ENCODE data around the gene PRKAR1B. TPM values are rescaled to one million over a fixed set of nuclear protein-coding genes. Genes with fewer than 3 reads are reported as not detected.
A peak's percentile ranks its signal among the peaks of the same experiment; 100 is the strongest.

Gene PRKAR1B
- total and polyA plus RNA-seq, 7 experiments from 2014 or later = 16.1 to 51.4 (median 28.7) TPM

DNA sequence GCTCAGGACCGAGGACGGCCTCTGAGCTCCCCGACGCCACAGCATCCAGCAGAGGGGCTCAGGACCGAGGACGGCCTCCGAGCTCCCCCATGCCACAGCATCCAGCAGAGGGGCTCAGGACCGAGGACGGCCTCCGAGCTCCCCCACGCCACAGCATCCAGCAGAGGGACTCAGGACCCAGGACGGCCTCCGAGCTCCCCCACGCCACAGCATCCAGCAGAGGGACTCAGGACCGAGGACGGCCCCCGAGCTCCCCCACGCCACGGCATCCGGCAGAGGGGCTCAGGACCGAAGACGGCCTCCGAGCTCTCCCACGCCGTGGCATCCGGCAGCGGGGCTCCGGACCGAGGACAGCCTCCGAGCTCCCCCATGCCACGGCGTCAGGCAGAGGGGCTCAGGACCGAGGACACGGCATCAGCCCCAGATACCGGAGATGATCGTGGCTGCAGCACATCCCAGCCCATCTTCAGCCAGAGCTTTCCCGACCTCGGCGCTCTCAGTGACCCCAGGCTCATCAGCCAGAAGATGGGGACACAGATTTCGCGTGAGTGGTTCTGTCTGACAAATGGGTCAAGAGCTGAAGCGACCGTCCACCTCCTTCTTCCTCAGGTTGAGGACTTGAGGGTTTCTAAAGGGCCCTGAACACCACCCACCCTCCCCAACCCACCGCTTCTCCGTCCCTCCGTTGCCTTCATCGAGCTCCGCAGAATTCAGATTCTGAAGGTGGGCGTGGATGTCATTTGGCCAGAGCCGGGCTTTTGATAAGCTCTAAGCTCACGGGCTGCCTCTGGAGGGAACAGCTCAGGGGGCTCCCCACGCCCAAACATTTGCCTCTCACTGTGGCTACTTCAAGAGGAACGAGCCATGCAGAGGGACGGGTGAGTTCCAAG is 56.3 kb downstream of the PRKAR1B start:
- Histone ChIP-seq H3K9me3 (ENCODE audit: control insufficient read depth in 2 of 3, low read length in 3 of 3) (no peaks in the 10 kb centered on the region), H3K4me1 (ENCODE audit: control insufficient read depth in 2 of 2, insufficient read depth in 2 of 2, low read length in 2 of 2) (peaks cover 0 to 9% of the 10 kb centered on the region in 2 donors), H3K36me3 (ENCODE audit: control insufficient read depth in 2 of 3, insufficient read depth in 3 of 3, low read length in 3 of 3) (peaks cover 0 to 8% (median 0%) of the 10 kb centered on the region in 3 experiments), H3K27me3 (ENCODE audit: control insufficient read depth in 2 of 2, insufficient read depth in 2 of 2, low read length in 2 of 2) (no peaks in the 10 kb centered on the region), H3K27ac (ENCODE audit: low read depth, low read length) (no peak overlapping the region), H3K4me3 (ENCODE audit: low read length) (no peak overlapping the region)
- Mint-ChIP-seq H3K27ac (no peak overlapping the region), H3K4me1 (peaks cover 0 to 15% (median 0%) of the 10 kb centered on the region in 7 donors), H3K4me3 (no peak overlapping the region), H3K9me3 (peaks cover 0 to 12% (median 3%) of the 10 kb centered on the region in 11 donors), H3K27me3 (no peaks in the 10 kb centered on the region), H3K36me3 (peaks cover 10 to 27% (median 16%) of the 10 kb centered on the region in 5 donors)
- intact Hi-C loops (cut with micrococcal nuclease) = no loop called here
- ATAC-seq (no peak), DNase-seq (no peak)
- ChIA-PET CTCF (interaction anchor here (0.7 to 1.7 kb wide), 4 partner anchors 23 to 349 kb away, joined by 3 read pairs; no protein-coding TSS in a partner anchor), POLR2A (interaction anchor here (1.1 kb wide), 1 partner anchor 87 kb away, joined by 3 read pairs; no protein-coding TSS in a partner anchor)

DNA sequence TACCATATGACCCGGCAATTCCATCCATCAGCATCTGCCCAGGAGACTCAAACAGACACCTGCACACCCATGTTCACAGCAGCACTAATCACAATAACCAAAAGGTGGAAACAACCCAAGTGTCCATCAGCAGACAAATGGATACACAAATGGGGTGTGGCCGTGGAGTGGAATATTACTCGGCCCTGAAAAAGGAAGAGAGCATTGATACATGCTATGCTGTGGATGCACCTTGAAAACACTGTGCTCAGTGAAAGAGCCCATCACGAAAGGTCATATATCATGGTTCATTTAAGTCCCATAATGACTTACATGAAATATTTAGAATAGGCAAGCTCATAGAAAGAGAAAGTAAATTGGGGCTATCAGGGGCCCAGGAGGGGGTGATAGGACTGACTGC is 58.1 kb downstream of the PRKAR1B start:
- H3K36me3 ChIP-seq (ENCODE audit: control insufficient read depth in 2 of 3, insufficient read depth in 3 of 3, low read length in 3 of 3) = peaks cover 0 to 5% (median 0%) of the 10 kb centered on the region in 3 experiments
- intact Hi-C loops (cut with micrococcal nuclease) = loop anchor here in 1 of 2 donors (1.0 to 5.0 kb wide), 4 partner anchors 50 to 337 kb away; no protein-coding TSS in a partner anchor
- CTCF ChIA-PET = interaction anchor here (0.6 to 1.4 kb wide), 3 partner anchors 12 to 347 kb away, joined by 4 to 8 read pairs (median 7); no protein-coding TSS in a partner anchor

DNA sequence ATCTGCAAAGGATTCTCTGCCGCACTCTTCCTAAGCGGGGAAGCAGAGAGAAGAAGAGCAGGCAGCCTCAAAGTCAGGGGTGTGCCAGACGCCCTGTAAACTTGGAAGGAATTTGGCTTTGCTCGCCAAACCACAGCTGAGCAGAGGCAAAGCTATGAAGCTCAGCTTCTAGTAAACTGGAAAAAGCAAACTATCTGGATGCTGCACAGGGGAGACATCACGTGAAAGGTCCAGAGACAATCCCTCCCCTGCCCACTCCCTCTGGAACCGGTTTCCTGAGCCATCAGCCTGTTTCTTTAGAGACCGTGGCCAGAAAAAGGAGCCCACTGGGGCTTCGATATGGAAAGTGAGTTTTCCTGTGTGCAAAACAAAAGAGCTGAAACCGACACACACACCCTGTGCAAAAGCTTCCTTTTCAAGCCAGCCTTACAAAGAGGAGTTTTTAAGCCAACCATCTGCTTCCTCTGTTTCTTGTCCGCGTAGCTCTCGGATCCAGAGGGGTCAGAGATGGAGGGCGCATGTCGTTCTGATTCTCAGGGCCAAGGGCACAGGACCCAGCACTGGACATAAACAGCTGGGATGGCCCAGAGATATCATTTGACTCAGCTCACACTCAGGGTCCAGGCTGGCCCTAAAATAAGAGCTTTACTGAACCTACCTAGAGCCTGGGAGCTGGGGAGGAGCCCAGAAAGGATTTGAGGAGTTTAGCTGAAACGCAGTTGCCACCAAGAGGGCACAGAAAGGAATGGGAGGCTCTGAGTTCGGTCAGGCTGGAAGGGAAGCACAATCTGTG is 58.7 kb downstream of the PRKAR1B start:
- POLR2A ChIA-PET = interaction anchor here (0.7 to 1.9 kb wide), 12 partner anchors 11 to 306 kb away, joined by 3 to 17 read pairs (median 3); partner anchors contain the start of genes DNAAF5, PRKAR1B and SUN1

More for the DNA sequence above, 58.1 kb downstream of the PRKAR1B start:
- POLR2A ChIA-PET = interaction anchor here (0.7 to 1.9 kb wide), 11 partner anchors 10 to 307 kb away, joined by 3 to 17 read pairs (median 3); partner anchors contain the start of genes DNAAF5, PRKAR1B and SUN1
- peak overlapping the region; percentile 61 for H3K27ac ChIP-seq (ENCODE audit: low read depth, low read length)
- peaks cover 0 to 9% of the 10 kb centered on the region in 2 donors for H3K4me1 ChIP-seq (ENCODE audit: control insufficient read depth in 2 of 2, insufficient read depth in 2 of 2, low read length in 2 of 2)
- no peak overlapping the region for H3K4me3 Mint-ChIP-seq
- H3K27ac Mint-ChIP-seq = no peak overlapping the region
- peaks cover 0 to 6% (median 0%) of the 10 kb centered on the region in 7 donors for H3K4me1 Mint-ChIP-seq
- H3K4me3 ChIP-seq (ENCODE audit: low read length) = no peak overlapping the region
- DNase-seq (no peak), ATAC-seq (no peak)
- H3K36me3 Mint-ChIP-seq = peaks cover 4 to 14% (median 11%) of the 10 kb centered on the region in 5 donors
- no peaks in the 10 kb centered on the region for H3K27me3 ChIP-seq (ENCODE audit: control insufficient read depth in 2 of 2, insufficient read depth in 2 of 2, low read length in 2 of 2)
- H3K9me3 Mint-ChIP-seq = peaks cover 0 to 6% (median 3%) of the 10 kb centered on the region in 11 donors
- no peaks in the 10 kb centered on the region for H3K9me3 ChIP-seq (ENCODE audit: control insufficient read depth in 2 of 3, low read length in 3 of 3)
- H3K27me3 Mint-ChIP-seq = no peaks in the 10 kb centered on the region

DNA sequence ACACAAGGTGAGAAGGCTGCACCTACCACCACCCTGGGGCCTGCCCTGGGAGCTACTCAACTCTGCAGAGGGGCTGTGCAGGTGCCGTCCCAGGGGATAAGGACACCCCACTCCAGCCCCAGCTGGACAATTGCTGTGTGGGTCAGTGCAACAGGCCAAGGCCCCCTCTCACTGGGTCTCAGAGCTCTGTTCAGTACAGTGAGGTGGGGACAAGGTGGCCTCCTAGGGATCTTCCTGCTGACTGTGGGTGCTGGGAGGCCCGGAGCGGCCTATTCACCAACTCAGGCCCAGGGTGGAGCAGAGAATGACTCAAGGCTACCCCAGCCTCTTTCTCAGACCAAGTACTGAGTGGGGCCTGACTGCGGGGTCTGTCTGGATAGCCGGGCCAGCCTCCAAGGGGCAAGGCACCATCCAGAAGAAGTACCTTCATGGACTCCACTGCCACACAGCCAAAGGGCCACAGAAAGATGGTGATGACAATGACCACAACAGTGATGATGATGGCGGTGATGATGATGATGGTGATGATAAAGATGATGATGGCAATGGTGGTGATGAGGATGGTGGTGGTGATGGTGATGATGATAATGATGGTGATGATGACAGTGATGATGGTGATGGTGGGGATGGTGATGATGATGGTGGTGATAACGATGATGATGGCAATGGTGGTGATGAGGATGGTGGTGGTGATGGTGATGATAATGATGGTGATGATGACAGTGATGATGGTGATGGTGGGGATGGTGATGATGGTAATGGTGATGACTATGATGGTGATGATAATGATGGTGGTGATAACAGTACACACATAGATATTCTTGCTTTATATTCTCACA is 60.4 kb downstream of the PRKAR1B start:
- Histone ChIP-seq H3K4me3 (ENCODE audit: low read length) (no peak overlapping the region), H3K27ac (ENCODE audit: low read depth, low read length) (no peak overlapping the region), H3K9me3 (ENCODE audit: control insufficient read depth in 2 of 3, low read length in 3 of 3) (no peaks in the 10 kb centered on the region), H3K36me3 (ENCODE audit: control insufficient read depth in 2 of 3, insufficient read depth in 3 of 3, low read length in 3 of 3) (peaks cover 0 to 5% (median 0%) of the 10 kb centered on the region in 3 experiments), H3K27me3 (ENCODE audit: control insufficient read depth in 2 of 2, insufficient read depth in 2 of 2, low read length in 2 of 2) (no peaks in the 10 kb centered on the region), H3K4me1 (ENCODE audit: control insufficient read depth in 2 of 2, insufficient read depth in 2 of 2, low read length in 2 of 2) (peaks cover 0 to 9% of the 10 kb centered on the region in 2 donors)
- CTCF ChIA-PET = interaction anchor here (0.6 kb wide), 2 partner anchors 8 to 11 kb away, joined by 3 to 4 read pairs; no protein-coding TSS in a partner anchor
- ATAC-seq (no peak), DNase-seq (no peak)
- peaks cover 0 to 6% (median 3%) of the 10 kb centered on the region in 11 donors for H3K9me3 Mint-ChIP-seq
- POLR2A ChIA-PET = interaction anchor here (1.6 to 1.9 kb wide), 2 partner anchors 11 to 49 kb away, joined by 3 to 17 read pairs; no protein-coding TSS in a partner anchor
- peaks cover 4 to 10% (median 7%) of the 10 kb centered on the region in 5 donors for H3K36me3 Mint-ChIP-seq
- intact Hi-C loops (cut with micrococcal nuclease) = loop anchor here in 1 of 2 donors (5.0 kb wide), 1 partner anchor 64 kb away; no protein-coding TSS in a partner anchor
- no peak overlapping the region for H3K4me3 Mint-ChIP-seq
- no peaks in the 10 kb centered on the region for H3K27me3 Mint-ChIP-seq
- peaks cover 4 to 10% (median 7%) of the 10 kb centered on the region in 7 donors for H3K4me1 Mint-ChIP-seq
- no peak overlapping the region for H3K27ac Mint-ChIP-seq

More for the DNA sequence above, 58.7 kb downstream of the PRKAR1B start:
- DNase-seq (peak in 6 of 9 donors; percentile 13 to 38 (median 32)), ATAC-seq (no peak)
- H3K36me3 ChIP-seq (ENCODE audit: control insufficient read depth in 2 of 3, insufficient read depth in 3 of 3, low read length in 3 of 3) = peaks cover 0 to 5% (median 0%) of the 10 kb centered on the region in 3 experiments
- peaks cover 0 to 9% of the 10 kb centered on the region in 2 donors for H3K4me1 ChIP-seq (ENCODE audit: control insufficient read depth in 2 of 2, insufficient read depth in 2 of 2, low read length in 2 of 2)
- H3K9me3 Mint-ChIP-seq = peaks cover 0 to 6% (median 3%) of the 10 kb centered on the region in 11 donors
- H3K36me3 Mint-ChIP-seq = peaks cover 4 to 12% (median 11%) of the 10 kb centered on the region in 5 donors
- CTCF ChIA-PET = interaction anchor here (0.6 to 1.4 kb wide), 3 partner anchors 12 to 347 kb away, joined by 4 to 8 read pairs (median 7); no protein-coding TSS in a partner anchor
- H3K27me3 ChIP-seq (ENCODE audit: control insufficient read depth in 2 of 2, insufficient read depth in 2 of 2, low read length in 2 of 2) = no peaks in the 10 kb centered on the region
- H3K9me3 ChIP-seq (ENCODE audit: control insufficient read depth in 2 of 3, low read length in 3 of 3) = no peaks in the 10 kb centered on the region
- peak overlapping the region; percentile 61 for H3K27ac ChIP-seq (ENCODE audit: low read depth, low read length)
- H3K27me3 Mint-ChIP-seq = no peaks in the 10 kb centered on the region
- peaks cover 0 to 6% (median 0%) of the 10 kb centered on the region in 7 donors for H3K4me1 Mint-ChIP-seq
- peak overlapping the region in 1 of 10 donors; percentile 6 for H3K4me3 Mint-ChIP-seq
- intact Hi-C loops (cut with micrococcal nuclease) = loop anchor here in 1 of 2 donors (1.0 to 5.0 kb wide), 4 partner anchors 50 to 336 kb away; no protein-coding TSS in a partner anchor
- no peak overlapping the region for H3K27ac Mint-ChIP-seq
- H3K4me3 ChIP-seq (ENCODE audit: low read length) = peak overlapping the region; percentile 28

DNA sequence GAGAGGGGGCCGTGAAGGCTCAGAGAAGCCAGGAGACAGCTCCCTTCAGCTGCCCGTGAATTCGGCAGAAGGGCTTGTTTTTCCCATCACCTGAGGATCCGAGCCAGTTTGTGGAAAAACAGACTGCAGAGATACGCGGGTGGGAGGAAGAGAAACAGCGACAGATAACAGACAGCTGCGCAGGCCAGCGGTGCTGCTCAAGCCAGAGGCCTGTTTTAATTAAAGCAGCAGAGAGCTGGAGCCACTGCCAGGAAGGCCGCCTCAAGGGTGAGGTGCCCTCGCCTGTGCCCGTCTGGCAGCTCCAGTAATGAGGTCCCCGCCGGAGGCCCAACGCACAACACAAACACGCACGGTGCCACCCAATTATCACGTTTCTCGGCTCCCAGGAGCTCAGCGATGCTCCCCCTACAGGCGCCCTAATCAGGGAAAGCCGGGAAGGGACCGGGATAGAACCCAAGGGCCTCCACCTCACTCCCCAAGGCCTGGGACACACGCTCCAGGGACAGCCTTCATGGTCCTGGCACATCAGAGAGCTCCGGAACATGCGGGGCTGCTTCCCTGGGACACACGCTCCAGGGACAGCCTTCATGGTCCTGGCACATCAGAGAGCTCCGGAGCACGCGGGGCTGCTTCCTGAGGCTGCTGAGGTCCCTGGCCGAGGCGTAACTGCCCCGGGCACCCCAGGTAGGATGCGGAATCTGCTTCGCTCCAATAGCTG is 61.2 kb downstream of the PRKAR1B start:
- Mint-ChIP-seq H3K4me3 (no peak overlapping the region), H3K36me3 (peaks cover 4 to 8% (median 7%) of the 10 kb centered on the region in 5 donors), H3K27me3 (no peaks in the 10 kb centered on the region), H3K4me1 (peaks cover 4 to 10% (median 7%) of the 10 kb centered on the region in 7 donors), H3K27ac (peak overlapping the region in 1 of 9 donors; percentile 32), H3K9me3 (peaks cover 0 to 6% (median 3%) of the 10 kb centered on the region in 11 donors)
- Histone ChIP-seq H3K27me3 (ENCODE audit: control insufficient read depth in 2 of 2, insufficient read depth in 2 of 2, low read length in 2 of 2) (no peaks in the 10 kb centered on the region), H3K36me3 (ENCODE audit: control insufficient read depth in 2 of 3, insufficient read depth in 3 of 3, low read length in 3 of 3) (peaks cover 0 to 5% (median 0%) of the 10 kb centered on the region in 3 experiments), H3K4me1 (ENCODE audit: control insufficient read depth in 2 of 2, insufficient read depth in 2 of 2, low read length in 2 of 2) (peaks cover 0 to 9% of the 10 kb centered on the region in 2 donors), H3K27ac (ENCODE audit: low read depth, low read length) (no peak overlapping the region), H3K4me3 (ENCODE audit: low read length) (no peak overlapping the region), H3K9me3 (ENCODE audit: control insufficient read depth in 2 of 3, low read length in 3 of 3) (no peaks in the 10 kb centered on the region)
- intact Hi-C loops (cut with micrococcal nuclease) = loop anchor here in 1 of 2 donors (5.0 kb wide), 1 partner anchor 64 kb away; no protein-coding TSS in a partner anchor
- CTCF ChIA-PET = interaction anchor here (0.6 kb wide), 2 partner anchors 9 to 12 kb away, joined by 3 to 4 read pairs; no protein-coding TSS in a partner anchor
- no peak for DNase-seq
- POLR2A ChIA-PET = interaction anchor here (1.6 kb wide), 1 partner anchor 10 kb away, joined by 3 read pairs; no protein-coding TSS in a partner anchor
- ATAC-seq = no peak

Data from naive thymus-derived CD4-positive, alpha-beta T cell (primary cell).